ENCODE results near the gene FAAH.

DNA sequence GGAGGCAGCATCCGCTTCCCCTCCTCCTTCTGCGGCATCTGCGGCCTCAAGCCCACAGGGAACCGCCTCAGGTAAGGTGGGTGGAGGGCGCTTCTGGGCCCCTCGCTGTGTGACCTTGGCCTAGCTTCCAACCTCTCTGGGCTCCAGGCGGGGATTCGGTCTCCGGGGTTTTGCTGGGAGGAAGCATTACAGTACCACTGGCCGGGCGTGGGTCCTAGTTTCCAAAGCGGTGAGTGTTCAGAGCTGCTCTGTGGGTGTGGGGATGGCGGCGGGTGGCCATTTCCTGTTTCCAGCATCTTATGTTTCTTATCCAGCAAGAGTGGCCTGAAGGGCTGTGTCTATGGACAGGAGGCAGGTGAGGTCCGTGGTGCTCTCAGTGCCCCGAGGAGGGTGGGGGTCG, 11.6 kb downstream of the FAAH start:
- no peak for TF ChIP-seq SP1 (IDR thresholded peaks at IDR 0.05)
- TF ChIP-seq HDGF (IDR thresholded peaks at IDR 0.05; ENCODE audit: borderline replicate concordance): no peak
- no peak for TF ChIP-seq NFRKB (IDR thresholded peaks at IDR 0.05)
- no peak for TF ChIP-seq FOXM1 (IDR thresholded peaks at IDR 0.05; ENCODE audit: borderline replicate concordance)
